Rectal smooth muscle tissue (tissue), 1 donor: ENCODE data around the gene KLK6.
"Not testable (repeated sequence)": the region's sequence is repeated elsewhere in the genome, so short reads cannot be mapped to it uniquely, and the experiment has no call there.

Source experiments
- H3K27ac ChIP-seq: one replicate; pipeline ENCODE4 v1.7.0; 2013; ENCODE audit warnings: low read depth, low read length, inconsistent platforms
- H3K27me3 ChIP-seq: one replicate; pipeline ENCODE4 v1.7.0; 2013; ENCODE audit warnings: low read length; ENCODE audit not compliant: control insufficient read depth, insufficient read depth
- H3K36me3 ChIP-seq: one replicate; pipeline ENCODE4 v1.7.0; 2013; ENCODE audit warnings: low read length; ENCODE audit not compliant: control insufficient read depth, insufficient read depth
- H3K4me1 ChIP-seq: one replicate; pipeline ENCODE4 v1.7.0; 2013; ENCODE audit warnings: low read length; ENCODE audit not compliant: control insufficient read depth, insufficient read depth
- H3K4me3 ChIP-seq: one replicate; pipeline ENCODE4 v1.7.0; 2013; ENCODE audit warnings: low read length
- H3K9ac ChIP-seq: one replicate; pipeline ENCODE4 v1.7.0; 2013; ENCODE audit warnings: low read length

Gene KLK6

GRCh38 chr19:51003316-51003715, 33.9 kb upstream of the KLK6 start:
- Histone ChIP-seq H3K36me3 (no peaks in the 10 kb centered on the region), H3K27ac (no peak overlapping the region), H3K9ac (no peak overlapping the region), H3K4me3 (no peak overlapping the region), H3K27me3 (peaks cover 7% of the 10 kb centered on the region), H3K4me1 (no peaks in the 10 kb centered on the region)

DNA sequence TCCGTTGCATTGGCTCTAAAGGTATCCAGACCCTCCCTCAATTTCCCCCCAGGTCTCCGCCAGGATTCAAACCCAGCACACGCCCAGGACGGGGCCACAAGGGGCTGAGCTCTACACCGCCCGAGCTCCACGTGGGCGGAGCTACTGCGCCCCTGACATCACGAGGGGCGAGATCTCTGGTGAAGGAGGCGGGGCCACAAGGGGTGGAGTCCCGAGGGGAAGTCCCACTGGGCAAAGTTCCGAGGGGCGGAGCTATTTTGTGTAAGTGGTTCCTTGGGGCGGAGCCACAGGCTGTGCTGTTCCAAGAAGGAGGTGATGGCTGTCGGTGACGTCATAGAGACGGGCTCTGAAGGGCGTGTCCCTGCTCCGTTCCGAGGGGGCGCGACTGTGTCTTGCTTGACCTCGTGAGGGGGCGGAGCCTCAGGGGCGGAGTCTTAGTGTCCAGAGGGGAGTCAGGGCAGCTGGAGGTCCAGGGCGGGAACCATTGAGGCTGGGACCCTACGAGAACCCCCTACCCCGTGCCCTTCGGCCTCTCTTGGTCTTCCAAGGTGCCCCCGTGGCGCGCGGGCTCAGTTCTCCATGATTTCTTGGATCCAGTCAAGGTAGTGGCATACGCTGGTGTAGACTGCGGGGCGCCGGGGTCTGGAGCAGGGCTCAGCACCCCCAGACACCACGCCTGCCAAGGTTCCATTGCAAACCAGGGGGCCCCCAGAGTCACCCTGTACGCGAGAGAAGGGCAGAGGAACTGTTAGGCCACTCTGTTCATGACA, 33.3 kb upstream of the KLK6 start:
- no peak overlapping the region for H3K4me3 ChIP-seq
- H3K4me1 ChIP-seq: no peaks in the 10 kb centered on the region
- H3K36me3 ChIP-seq: no peaks in the 10 kb centered on the region
- no peak overlapping the region for H3K9ac ChIP-seq
- H3K27ac ChIP-seq: no peak overlapping the region
- H3K27me3 ChIP-seq: peaks cover 7% of the 10 kb centered on the region

DNA sequence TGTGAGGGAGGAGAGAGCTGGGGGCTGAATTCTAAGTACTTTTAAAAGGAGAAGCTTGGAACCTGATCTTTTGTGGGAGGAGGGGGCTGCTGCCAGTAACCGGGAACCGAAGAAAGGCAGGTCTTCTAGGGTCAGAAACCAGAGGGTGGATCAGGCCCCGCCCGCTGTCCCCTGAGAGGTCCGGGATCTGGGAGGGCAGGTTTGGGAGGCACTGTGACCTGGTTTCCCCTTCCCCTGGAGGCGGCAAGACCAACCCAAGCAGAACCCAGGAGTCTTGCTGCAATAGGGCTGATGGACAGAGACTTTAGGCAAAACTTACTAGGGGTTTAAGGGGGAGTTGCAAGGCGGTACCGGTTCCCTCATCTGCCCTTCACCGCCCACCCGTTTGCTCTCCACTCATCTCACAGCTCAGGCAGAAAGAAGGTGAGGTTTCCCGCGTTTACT, 32.7 kb upstream of the KLK6 start:
- no peaks in the 10 kb centered on the region for H3K36me3 ChIP-seq
- no peak overlapping the region for H3K27ac ChIP-seq
- H3K27me3 ChIP-seq: peaks cover 7% of the 10 kb centered on the region
- H3K4me1 ChIP-seq: no peaks in the 10 kb centered on the region
- no peak overlapping the region for H3K4me3 ChIP-seq
- no peak overlapping the region for H3K9ac ChIP-seq

- Histone ChIP-seq H3K4me1 (no peaks in the 10 kb centered on the region), H3K9ac (no peak within 1 kb of the TSS), H3K27ac (no peak within 1 kb of the TSS), H3K36me3 (no peaks in the 10 kb centered on the region), H3K4me3 (no peak within 1 kb of the TSS), H3K27me3 (peaks cover 7% of the 10 kb centered on the region)
Observed at GRCh38 chr19:51001515-51001914, 32.1 kb upstream of the KLK6 start, which contains the start of gene KLK8. Gene KLK8, minus strand, starts transcription at chr19:51001604. Its CDS starts 437 bp downstream, at chr19:51001167.

DNA sequence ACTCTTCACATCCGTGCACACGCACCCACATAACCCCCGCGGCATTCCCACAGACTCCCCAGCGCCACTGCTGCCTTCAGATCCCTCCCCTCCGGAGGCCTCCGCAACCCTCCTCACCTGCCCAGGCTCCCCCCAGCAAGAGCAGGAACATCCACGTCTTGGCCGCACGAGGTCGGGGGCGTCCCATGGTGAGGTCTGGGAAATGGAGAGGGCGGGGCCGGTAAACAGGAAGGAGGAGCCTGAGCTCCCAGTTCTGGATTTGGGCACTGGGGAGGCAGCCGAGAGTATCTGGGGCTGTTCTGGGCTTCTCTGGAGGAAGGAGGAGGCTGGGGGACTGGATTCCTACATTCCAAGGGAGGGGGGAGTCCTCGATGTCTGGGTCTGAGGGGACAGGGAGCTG, 31.6 kb upstream of the KLK6 start:
- no peak overlapping the region for H3K9ac ChIP-seq
- H3K36me3 ChIP-seq: no peaks in the 10 kb centered on the region
- H3K4me1 ChIP-seq: no peaks in the 10 kb centered on the region
- no peak overlapping the region for H3K27ac ChIP-seq
- H3K4me3 ChIP-seq: no peak overlapping the region
- H3K27me3 ChIP-seq: peaks cover 7% of the 10 kb centered on the region

DNA sequence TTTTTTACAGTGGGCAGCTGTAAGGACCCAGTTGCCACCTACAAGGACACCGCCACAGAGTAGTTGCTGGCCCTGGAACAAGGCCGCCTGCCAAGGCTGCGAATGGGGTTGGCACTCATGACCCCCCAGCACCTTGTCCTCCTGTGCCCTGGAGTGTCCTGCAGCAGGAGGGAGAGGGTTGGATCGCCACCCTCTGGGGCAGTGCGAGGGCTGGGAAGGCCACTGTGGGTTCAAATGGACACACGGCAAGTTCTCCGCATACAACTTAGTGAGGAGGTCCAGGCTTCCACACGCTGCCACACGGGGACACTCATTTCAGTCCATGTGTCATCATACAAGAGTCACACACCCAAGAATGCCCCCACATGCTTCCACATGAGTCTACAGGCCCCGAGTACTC, 31.0 kb upstream of the KLK6 start:
- H3K27me3 ChIP-seq: peaks cover 7% of the 10 kb centered on the region
- H3K4me3 ChIP-seq: no peak overlapping the region

DNA sequence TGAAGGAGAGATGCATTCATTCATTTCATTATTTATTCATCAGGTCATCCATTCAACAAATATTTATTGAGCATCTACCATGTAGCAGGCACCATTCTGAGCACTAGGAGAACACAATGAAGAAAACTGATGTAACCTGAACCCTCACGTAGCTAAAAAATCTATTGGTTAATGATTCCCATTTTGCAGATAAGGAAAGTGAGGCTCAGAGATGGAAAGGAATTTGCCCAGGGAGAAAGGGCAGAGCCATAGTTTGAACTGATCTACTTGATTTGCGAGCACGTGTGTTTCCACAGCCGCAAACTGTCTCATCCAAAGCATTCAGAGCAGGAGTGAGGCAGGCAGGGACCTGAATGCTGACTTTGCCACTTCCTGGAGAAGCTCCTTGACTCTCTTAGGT, 29.3 kb upstream of the KLK6 start:
- Histone ChIP-seq H3K36me3 (no peaks in the 10 kb centered on the region), H3K4me3 (no peak overlapping the region), H3K27me3 (peaks cover 7% of the 10 kb centered on the region), H3K27ac (no peak overlapping the region), H3K9ac (no peak overlapping the region), H3K4me1 (no peaks in the 10 kb centered on the region)

More for the DNA sequence above, 31.0 kb upstream of the KLK6 start:
- Histone ChIP-seq H3K27ac (no peak overlapping the region), H3K9ac (no peak overlapping the region), H3K4me1 (no peaks in the 10 kb centered on the region), H3K36me3 (no peaks in the 10 kb centered on the region)

- Histone ChIP-seq H3K4me1 (no peaks in the 10 kb centered on the region), H3K27ac (no peak overlapping the region), H3K9ac (no peak overlapping the region), H3K27me3 (peaks cover 7% of the 10 kb centered on the region), H3K36me3 (no peaks in the 10 kb centered on the region), H3K4me3 (no peak overlapping the region)
Observed at GRCh38 chr19:50998061-50998460, 28.7 kb upstream of the KLK6 start.

DNA sequence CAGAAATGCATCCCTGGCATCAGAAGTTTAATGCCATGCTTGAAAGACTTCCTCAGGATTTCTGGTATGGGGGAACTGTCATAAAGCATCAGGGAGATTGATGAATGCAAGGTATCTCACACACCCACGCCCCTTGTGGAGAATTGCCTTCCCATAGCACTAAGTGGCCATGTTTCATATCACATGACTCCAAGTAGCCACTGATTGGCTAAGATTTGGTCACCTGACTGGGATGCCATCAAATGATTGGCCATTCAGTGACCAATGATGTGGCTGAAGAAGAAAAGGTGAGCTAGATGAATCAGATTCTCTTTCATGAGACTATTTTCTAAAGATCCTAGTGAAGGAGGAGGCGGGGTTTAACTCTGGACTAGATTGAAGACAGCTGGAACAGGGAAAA, 24.7 kb upstream of the KLK6 start:
- Histone ChIP-seq H3K4me1 (no peaks in the 10 kb centered on the region), H3K36me3 (no peaks in the 10 kb centered on the region), H3K27me3 (no peaks in the 10 kb centered on the region), H3K9ac (no peak overlapping the region), H3K27ac (no peak overlapping the region), H3K4me3 (no peak overlapping the region)

GRCh38 chr19:50992666-50993035, 23.3 kb upstream of the KLK6 start:
- no peak overlapping the region for H3K27ac ChIP-seq
- H3K9ac ChIP-seq: no peak overlapping the region
- H3K27me3 ChIP-seq: no peaks in the 10 kb centered on the region

GRCh38 chr19:50984416-50984815, 15.0 kb upstream of the KLK6 start:
- not testable (repeated sequence) for H3K36me3 ChIP-seq, H3K9ac ChIP-seq, H3K27me3 ChIP-seq, H3K4me3 ChIP-seq, H3K27ac ChIP-seq, H3K4me1 ChIP-seq

More at GRCh38 chr19:50992666-50993035, 23.3 kb upstream of the KLK6 start:
- Histone ChIP-seq H3K4me3 (no peak overlapping the region), H3K4me1 (no peaks in the 10 kb centered on the region), H3K36me3 (no peaks in the 10 kb centered on the region)

DNA sequence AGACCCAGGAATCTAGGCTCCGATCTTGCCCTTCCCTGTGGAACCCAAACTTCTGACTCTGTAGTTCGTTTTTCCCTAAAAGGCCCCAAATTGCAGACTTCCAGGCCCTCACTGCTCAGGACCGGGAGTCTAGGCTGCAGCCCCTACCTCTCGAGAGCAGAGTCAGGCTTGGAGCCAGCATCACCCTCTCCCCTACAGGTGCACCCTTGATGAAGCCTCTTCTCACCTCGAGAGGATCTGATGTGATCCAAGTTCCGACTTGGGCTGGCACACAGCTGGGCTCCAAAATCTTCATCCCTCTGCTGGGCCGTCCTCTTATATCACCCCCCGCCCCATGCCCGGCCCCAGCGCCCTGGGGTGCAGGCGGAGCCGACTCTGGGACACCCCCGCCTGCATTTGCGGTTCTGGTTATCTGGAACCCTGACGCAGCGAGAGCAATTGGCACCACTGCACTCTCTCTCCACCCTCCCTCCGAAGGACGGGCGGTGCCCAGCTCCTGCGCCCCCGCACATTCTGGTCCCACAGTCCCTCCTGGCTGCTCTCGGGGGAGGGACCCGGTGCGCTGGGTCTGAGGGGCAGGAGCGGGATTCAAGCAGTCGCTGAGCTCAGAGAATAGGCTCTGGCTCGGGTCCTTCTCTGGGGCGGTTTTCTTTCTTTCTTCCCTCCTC, 14.4 kb upstream of the KLK6 start, which contains the start of gene KLK7:
Gene KLK7 (minus strand): TSS at position 293 of the 668 bp plus-strand sequence. CDS start 1,518 bp downstream, outside the sequence.
- Histone ChIP-seq H3K27me3 (peaks cover 5% of the 10 kb centered on the region), H3K4me1 (no peaks in the 10 kb centered on the region), H3K4me3 (no peak within 1 kb of the TSS), H3K27ac (no peak within 1 kb of the TSS), H3K9ac (no peak within 1 kb of the TSS), H3K36me3 (no peaks in the 10 kb centered on the region)
